Stimulated activated naive CD4-positive, alpha-beta T cell (primary cell): ENCODE measurements around the gene PTPRD.
"Not testable (repeated sequence)": the region's sequence is repeated elsewhere in the genome, so short reads cannot be mapped to it uniquely, and the experiment has no call there.

Source experiments
- DNase-seq, 6 experiments: peaks; one replicate each; lab custom pipeline; 2025; lab: John Stamatoyannopoulos, UW

PTPRD gene

DNA sequence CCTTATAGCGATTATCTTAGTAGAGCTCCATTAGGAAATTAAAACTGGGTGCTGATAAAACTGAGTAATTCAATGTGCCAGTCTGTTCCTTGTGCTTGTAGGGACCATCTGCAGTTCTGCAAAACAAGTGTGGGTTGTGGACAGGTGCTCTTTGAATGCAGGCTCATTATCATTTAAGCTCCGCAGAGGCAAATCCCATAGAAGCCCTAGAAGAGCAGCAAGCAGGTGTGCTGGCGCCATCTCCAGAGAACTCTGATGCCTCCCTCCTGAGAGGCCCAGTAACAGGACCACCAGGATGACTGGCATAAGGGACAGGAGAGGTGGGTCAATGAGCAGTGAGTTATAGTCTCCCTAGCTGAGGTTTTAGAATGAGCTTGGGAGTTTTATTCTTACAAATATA is 1470.8 kb downstream of the PTPRD start:
- DNase-seq, result no peak

DNA sequence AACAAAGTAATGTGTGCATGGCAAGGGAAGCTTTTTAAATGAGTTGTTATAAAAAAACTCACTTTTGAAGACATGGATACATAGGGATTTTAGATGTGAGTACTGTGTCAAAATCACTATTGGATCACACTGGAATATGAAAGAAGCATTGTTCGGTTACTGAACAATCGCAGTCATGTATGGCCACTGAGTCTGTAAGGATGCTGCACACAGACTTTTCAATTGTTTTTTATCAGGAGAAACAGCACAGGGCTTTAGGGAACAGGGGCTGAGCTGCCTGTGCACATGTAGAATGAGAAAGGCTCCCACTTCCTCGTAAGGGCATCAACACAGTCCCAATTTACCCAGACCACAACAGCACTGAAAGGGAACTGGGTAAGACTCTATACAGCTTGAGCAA is 1479.3 kb downstream of the PTPRD start:
- DNase-seq, result no peak

DNA sequence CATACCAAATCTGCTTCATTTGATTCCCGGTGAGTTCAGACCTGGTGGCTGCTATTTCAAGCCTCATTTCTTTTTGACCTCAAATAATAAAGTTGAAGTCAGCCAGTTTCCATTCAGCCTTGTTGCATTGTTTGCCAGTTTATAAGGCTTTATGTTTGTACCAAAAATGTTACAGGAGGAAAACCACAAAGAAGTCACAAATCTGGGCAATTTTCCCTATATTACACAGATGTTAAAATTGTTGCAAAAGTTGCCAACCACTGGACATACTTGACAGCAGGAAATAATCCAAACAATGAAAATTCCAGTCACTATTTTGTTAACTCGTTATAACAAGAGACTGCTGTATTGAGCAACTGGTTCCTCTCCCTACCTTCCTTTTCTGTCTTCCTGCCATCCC is 1488.2 kb downstream of the PTPRD start:
- DNase-seq, result no peak

DNA sequence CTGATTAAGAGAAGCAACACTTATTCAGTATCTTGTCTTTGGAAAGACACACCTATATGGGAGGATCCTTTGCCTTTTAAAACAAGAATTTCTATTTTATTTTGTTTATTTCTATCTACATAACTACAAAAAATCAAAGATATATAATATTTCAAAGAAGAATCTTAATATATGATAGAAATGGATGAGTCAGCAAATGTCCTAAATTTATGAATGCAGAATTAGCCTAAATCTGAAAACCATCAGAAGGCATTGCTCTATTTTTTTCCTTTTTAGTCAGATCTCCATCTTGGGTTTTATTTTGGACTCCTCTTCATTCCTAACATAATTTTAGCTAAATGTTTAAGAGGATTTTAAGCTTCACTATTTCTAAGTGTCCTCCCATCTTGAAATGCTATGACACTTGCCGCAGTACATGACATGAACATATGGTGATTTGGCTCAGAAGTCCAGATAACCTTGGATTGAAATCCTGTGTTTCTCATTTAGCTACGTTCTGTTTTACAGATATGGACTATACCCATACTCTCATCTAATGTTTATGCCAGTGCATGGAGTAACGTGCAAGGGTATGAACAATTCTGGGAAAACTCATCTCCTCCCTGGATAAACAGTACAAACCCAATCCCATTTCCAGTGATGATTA is 1490.4 kb downstream of the PTPRD start:
- DNase-seq, result no peak

- no peak for DNase-seq
Measured at GRCh38 chr9:9117866-9118265, 1494.9 kb downstream of the PTPRD start.

DNA sequence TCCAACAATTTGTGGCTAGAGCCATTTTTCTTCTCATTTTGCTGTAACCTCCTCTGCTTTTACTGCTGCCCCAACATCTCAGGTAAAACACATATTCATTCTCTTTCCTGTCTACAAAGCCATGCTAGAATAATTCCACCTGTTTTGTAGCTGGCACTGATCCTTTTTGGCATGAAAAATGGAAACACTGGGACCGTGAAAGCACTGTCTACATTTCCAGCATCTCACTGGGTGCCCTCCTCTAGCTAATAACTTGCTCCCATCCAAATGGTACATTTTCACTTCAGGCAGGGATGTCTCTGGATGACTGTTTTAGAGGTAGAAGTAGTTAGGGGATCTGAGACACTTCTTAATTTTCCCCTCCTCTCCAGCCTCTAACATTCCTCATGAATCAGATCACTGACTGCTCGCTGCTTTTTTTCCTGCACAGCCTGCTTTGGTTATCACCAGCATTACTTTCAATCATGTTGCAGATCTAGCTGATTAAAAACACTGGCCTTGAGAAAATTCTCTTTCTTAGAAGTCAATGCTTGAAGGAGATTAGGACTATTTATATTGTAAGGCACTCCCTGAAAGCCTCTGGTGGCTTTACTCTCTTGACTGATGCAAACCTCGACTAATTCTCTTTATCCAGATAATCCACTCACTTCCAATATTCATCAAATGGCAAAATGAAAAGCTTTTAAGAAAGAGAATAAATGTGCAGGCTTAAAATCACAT is 1500.6 kb downstream of the PTPRD start:
- no peak for DNase-seq

DNA sequence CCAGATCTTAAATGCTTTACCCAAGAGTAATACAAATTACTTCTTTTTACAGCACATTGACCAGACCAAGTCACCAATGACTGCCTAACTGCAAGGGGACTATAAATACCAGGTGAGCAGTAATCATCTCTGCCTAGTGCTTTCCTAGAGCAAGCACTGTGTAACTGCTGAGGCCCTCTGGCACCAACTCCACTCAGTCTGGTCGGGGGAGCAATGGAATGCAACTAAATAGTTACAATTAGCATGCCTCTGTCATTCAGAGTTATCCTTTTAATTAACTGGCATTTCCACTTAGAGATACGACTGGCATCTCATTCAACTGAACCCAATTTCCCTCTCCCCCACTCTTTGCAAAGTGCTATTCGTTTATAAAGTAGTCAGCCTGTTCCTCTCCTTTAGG is 1504.2 kb downstream of the PTPRD start:
- DNase-seq, result no peak

- no peak for DNase-seq
Measured at GRCh38 chr9:9102295-9102694, 1510.5 kb downstream of the PTPRD start.

GRCh38 chr9:9100070-9100469 is 1512.7 kb downstream of the PTPRD start:
- DNase-seq, result no peak

DNA sequence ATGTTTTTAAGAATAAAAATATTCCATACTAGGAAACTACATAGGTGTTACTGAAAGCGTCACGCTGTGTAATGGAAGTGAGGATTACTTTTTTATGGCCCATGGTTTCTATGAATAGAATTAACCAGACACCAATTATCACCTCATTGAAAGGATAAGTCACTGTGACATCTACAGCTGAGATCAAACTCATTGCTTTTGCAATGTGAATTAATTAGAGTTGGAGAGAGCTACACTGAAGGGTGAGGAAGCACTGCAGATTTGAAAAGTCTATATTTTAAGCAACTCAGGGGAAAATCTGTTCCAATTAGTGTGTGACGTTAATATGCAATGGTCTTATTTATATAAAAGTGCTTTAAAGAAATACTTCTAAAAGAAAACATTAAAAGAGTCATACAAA is 1513.2 kb downstream of the PTPRD start:
- DNase-seq, result no peak

DNA sequence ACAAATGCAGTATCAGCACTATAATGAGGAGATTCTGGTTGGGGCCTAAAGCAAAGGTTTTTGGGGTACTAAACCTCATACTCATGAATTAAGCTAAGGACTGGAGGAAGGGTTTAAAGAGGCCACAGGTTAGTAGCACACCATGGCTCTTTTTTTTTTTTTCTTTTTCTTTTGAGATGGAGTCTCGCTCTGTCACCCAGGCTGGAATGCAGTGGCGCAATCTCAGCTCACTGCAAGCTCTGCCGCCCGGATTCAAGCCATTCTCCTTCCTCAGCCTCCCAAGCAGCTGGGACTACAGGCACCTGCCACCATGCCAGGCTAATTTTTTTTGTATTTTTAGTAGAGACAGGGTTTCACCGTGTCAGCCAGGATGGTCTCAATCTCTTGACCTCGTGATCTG is 1515.5 kb downstream of the PTPRD start:
- DNase-seq, result not testable (repeated sequence)

DNA sequence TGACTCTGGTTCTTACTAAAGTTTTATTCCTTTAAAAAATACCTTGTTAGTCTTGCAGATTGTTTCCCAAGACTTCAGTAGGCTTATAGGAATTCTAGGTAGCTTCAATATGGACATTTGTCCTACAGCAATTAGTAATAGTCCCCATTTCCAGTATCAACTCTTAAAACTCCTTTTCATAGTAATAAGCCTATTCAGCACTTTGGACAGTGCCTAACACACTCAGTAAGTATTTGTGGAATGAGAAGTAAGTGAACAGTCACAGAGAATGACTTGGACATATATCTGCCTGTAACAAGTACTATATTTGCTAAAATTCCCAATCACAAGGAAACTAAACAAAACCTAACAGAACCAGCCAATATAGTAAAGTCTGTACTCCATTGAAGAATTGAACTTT is 1521.4 kb downstream of the PTPRD start:
- no peak for DNase-seq

GRCh38 chr9:9079473-9079872 is 1533.3 kb downstream of the PTPRD start:
- no peak for DNase-seq

DNA sequence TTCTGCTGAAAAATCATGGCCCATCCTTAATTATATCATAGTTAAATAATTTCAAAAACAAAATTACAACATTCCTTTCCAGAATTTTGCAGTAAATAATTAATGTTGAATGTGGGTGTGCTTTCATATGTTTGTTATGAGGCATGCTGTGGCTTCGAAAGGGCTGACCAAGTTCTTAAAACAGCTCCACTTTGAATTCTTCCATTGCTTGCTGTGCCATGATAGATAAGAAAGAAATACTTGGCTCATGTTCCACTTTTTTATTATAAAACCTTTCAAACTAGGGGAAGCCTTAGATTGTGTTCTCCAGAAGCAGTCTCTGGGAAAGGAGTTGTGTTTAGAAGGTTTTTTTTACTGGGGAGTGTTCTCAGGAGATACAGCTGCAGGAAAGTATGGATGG is 1534.5 kb downstream of the PTPRD start:
- no peak for DNase-seq

DNA sequence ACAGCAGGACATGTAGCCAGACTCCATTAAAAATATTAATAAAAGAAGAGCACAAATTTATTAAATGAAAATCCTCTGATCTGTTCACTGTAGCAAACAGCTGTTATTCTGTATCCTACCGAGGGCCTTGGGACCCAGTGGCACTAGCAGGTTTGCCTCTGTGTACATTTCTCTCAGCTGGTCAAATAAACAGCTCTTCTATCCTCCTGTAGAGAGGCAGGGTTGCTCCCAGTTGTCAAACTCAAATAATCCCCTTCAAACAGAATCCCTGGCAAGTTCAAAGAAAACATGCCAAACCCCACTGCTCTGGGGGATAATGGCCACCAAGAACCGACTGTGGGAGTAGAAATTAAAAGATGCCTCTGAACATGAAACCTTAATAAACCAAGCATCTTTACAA is 1551.2 kb downstream of the PTPRD start:
- DNase-seq, result no peak

DNA sequence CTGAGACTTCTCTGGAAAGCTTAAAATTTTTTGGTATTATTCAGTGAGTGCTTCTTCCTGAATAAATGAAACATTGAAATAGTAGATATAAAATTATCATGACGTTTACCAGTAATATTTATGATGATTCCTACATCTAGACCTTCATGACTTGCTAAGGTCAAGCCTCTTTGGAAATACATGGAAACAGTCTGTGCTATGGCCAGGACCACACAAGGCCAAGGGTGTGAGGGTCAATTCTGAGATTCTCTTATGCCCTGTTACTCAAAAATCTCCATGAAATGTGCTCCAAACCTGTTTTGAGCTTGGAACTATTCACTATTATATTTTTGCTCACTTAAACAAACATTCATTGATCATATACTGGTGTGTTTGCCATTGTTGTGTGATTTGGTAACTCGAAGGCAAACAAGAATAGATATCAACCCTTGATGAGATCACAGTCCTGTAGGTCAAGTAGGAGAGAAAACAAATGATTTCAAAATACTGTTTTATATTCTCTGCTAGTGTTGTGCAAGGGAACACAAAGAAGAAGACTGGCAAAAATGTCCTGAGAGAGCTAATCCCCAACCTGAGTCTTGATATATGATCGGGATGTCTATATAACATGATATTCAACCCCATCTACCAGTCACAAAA is 1558.3 kb downstream of the PTPRD start:
- no peak for DNase-seq

- no peak for DNase-seq
Measured at GRCh38 chr9:9045572-9045971, 1567.2 kb downstream of the PTPRD start.

- no peak for DNase-seq
Measured at GRCh38 chr9:9045072-9045471, 1567.7 kb downstream of the PTPRD start.

- DNase-seq, result not testable (repeated sequence)
Measured at GRCh38 chr9:9043788-9044187, 1569.0 kb downstream of the PTPRD start.

DNA sequence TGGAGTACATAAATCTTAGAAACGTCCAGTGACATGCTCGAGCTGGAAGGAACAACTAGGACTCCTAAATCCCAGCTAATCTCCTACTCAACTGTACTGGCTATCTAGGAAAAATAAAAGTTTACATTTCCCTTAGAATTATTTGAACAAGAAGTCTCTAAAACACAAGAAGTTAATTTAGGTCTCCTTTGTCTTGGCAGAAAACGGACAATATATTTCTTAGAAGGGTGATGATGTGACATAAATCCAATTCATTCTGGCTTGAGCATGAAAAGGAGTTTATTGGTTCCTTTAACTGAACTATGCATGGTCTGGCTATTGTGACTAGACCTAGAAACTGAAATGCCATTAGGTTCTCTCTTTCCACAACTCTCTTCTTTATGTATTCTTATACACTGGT is 1571.0 kb downstream of the PTPRD start:
- no peak for DNase-seq

- no peak for DNase-seq
Measured at GRCh38 chr9:9033022-9033421, 1579.8 kb downstream of the PTPRD start.

DNA sequence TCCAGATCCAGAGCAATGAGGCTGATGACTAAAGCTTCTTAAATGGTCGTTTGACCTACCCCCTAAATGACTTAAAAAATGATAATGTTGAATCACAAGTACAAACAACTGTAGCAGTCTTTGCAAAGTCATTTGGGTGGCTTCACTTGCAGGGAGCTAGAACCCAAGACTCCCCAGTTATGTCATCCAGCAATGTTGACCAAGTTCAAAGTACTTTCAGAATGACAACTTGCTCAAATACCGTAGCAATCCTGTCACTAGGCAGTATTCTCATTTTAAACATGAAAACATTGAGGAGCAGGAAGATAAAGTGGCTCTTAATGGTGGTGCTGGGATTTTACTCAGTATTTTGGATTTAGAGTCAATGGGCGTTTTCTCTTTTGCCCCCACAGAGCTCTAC is 1596.2 kb downstream of the PTPRD start:
- no peak for DNase-seq

DNA sequence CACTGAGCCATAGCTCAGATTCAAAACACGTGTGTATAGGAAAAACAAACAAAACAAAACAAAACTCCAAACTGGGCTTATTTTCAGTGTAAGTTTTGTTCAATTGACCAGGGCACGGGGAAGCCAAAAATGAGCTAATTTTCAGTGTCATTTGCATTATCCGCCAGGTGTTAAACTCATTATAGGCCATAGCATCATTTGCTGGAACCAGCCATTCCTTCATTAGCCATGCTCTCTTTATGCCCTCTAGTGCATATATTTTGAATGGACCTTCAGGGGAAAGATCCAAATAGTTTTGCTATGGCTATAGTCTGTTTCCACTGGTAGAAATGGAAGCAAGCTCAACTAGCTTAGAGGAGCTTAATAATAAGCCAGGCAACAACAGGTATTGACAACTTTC is 1608.0 kb downstream of the PTPRD start:
- no peak for DNase-seq
